ENCODE measurements around the gene CYP4F22. TPM values are rescaled to one million over a fixed set of nuclear protein-coding genes. Genes with fewer than 3 reads are reported as not detected.

The CYP4F22 gene
- total and polyA plus RNA-seq, 2 of the 8 experiments (the other 6 are each of a cell fraction or from before 2014, with no cell fraction given), result not detected

DNA sequence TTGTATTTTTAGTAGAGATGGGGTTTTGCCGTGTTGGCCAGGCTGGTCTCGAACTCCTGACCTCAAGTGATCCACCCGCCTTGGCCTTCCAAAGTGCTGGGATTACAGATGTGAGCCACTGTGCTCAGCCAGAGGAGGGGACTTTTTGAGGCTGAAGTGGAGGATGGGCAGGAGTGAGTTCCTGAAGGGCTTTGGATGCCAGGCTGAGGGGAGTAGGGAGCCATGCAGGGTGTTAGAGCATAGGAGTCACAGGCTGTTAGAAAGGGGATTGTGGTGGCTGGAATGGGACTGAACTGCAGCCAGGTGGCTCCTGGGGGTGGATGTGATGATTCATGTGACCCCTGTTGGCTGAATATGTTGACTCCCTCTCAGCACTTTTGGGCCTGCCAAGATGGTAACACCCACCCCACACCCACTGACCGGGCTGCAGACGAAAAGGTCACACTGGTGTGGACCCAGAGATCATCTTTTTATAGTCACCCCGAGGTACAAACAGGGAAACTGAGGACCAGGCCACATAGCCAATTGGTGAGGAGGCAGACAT, 11.2 kb downstream of the CYP4F22 start:
- H2BK120ac ChIP-seq (replicated peaks; ENCODE audit: low read depth, low read length), result no peak overlapping the region
- DNase-seq (ENCODE audit: low read depth in 1 of 2, low spot score in 2 of 2) (no peak), FAIRE-seq (no peak)
- H3K9me3 ChIP-seq (ENCODE audit: insufficient read depth in 2 of 2, low read depth in 1 of 2, low read length in 1 of 2), result peaks cover 42 to 70% of the 10 kb centered on the region in 2 experiments
- no peaks in the 10 kb centered on the region for H3K36me3 ChIP-seq (ENCODE audit: control insufficient read depth in 2 of 4, insufficient read depth in 4 of 4, low read length in 3 of 4)
- H3K27me3 ChIP-seq (replicated peaks in 1 of 4; ENCODE audit: control insufficient read depth in 3 of 4, extremely low read depth in 1 of 4, insufficient read depth in 3 of 4, low read length in 3 of 4), result no peaks in the 10 kb centered on the region
- H3K4me2 ChIP-seq (ENCODE audit: insufficient read depth in 1 of 2, low read depth in 2 of 2, low read length in 2 of 2), result no peak overlapping the region
- H4K91ac ChIP-seq (replicated peaks; ENCODE audit: insufficient read length, low read length), result no peak overlapping the region
- no peaks in the 10 kb centered on the region for H3K4me1 ChIP-seq (replicated peaks in 1 of 4; ENCODE audit: control insufficient read depth in 3 of 4, insufficient read depth in 4 of 4, low read length in 3 of 4)
- H3K9ac ChIP-seq (replicated peaks in 1 of 4; ENCODE audit: extremely low read depth in 1 of 4, low read depth in 3 of 4, low read length in 3 of 4), result no peak overlapping the region
- H3K4me3 ChIP-seq (ENCODE audit: extremely low read depth in 1 of 4, insufficient read depth in 2 of 4, low read depth in 3 of 4, low read length in 4 of 4), result no peak overlapping the region
- no peak overlapping the region for H3K56ac ChIP-seq (replicated peaks; ENCODE audit: insufficient read length, low read depth, low read length)
- no peak overlapping the region for H4K5ac ChIP-seq (ENCODE audit: insufficient read length, low read depth, low read length)
- no peak overlapping the region for H3K14ac ChIP-seq (ENCODE audit: insufficient read length)
- H2AK5ac ChIP-seq (ENCODE audit: low read depth, low read length), result no peak overlapping the region
- H2BK20ac ChIP-seq (ENCODE audit: low read length), result no peak overlapping the region
- no peak overlapping the region for H4K8ac ChIP-seq (ENCODE audit: extremely low read depth, insufficient read depth, low read length)
- H2AFZ ChIP-seq (ENCODE audit: low read length), result no peak overlapping the region
- no peak overlapping the region for H2BK5ac ChIP-seq (ENCODE audit: low read depth, low read length)
- no peaks in the 10 kb centered on the region for H4K20me1 ChIP-seq (replicated peaks in 1 of 2; ENCODE audit: control insufficient read depth in 1 of 2, insufficient read depth in 2 of 2, low read length in 2 of 2)
- CTCF ChIA-PET (ENCODE audit: partially characterized antibody), result no interaction called here
- no peak for TF ChIP-seq MAFK (IDR thresholded peaks at IDR 0.05; ENCODE audit: low read depth, low read length)
- no peak for TF ChIP-seq NRF1 (IDR thresholded peaks at IDR 0.05; ENCODE audit: low read depth, low read length)
- TF ChIP-seq, protein P1, sequence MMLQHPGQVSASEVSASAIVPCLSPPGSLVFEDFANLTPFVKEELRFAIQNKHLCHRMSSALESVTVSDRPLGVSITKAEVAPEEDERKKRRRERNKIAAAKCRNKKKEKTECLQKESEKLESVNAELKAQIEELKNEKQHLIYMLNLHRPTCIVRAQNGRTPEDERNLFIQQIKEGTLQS (IDR thresholded peaks at IDR 0.05; ENCODE audit: insufficient read depth, low read depth, low read length), result no peak
- TF ChIP-seq JUND (IDR thresholded peaks at IDR 0.05; ENCODE audit: low read length), result no peak
- TF ChIP-seq NANOG (IDR thresholded peaks at IDR 0.05; ENCODE audit: insufficient read depth, low read depth, low read length, poor library complexity, severe bottlenecking), result no peak
- no peak overlapping the region for H3K27ac ChIP-seq (ENCODE audit: low read depth, low read length)
- no peak overlapping the region for H2BK15ac ChIP-seq (ENCODE audit: low read length)
- H3K23ac ChIP-seq (ENCODE audit: insufficient read length), result no peak overlapping the region
- no peaks in the 10 kb centered on the region for H3K79me1 ChIP-seq (ENCODE audit: low read depth, low read length)
- H3K4ac ChIP-seq (replicated peaks; ENCODE audit: insufficient read length, low read depth, low read length), result no peak overlapping the region
- no peak overlapping the region for H2BK12ac ChIP-seq (ENCODE audit: low read depth, low read length)
- POLR2A ChIA-PET (ENCODE audit: partially characterized antibody), result no interaction called here
- H3K79me2 ChIP-seq (ENCODE audit: control insufficient read depth in 1 of 2, insufficient read depth in 2 of 2, low read length in 2 of 2), result no peaks in the 10 kb centered on the region
- no peaks in the 10 kb centered on the region for H3K23me2 ChIP-seq (ENCODE audit: low read depth, low read length)
- H3K18ac ChIP-seq (ENCODE audit: extremely low read depth, low read length), result no peak overlapping the region
- 80% methylated on average over 6 of the region's 6 CpGs; no CpG with 5 or more reads in 1 of the 2 experiments for WGBS, 2 experiments (ENCODE audit: extremely low coverage in 1 of 2, insufficient coverage in 1 of 2, insufficient read length in 1 of 2, insufficient replicate concordance in 2 of 2, low coverage in 1 of 2, low lambda C conversion rate in 2 of 2, missing lambda C conversion rate in 1 of 2)
